CD4-positive, alpha-beta T cell treated with Interleukin-15 for 4 hours (primary cell): ENCODE measurements around the gene RAB32.

Source experiments
- DNase-seq: peaks from one replicate; pipeline ENCODE4 v3.0.0-alpha.2; 2020; ENCODE audit warnings: low spot score

The RAB32 gene

DNA sequence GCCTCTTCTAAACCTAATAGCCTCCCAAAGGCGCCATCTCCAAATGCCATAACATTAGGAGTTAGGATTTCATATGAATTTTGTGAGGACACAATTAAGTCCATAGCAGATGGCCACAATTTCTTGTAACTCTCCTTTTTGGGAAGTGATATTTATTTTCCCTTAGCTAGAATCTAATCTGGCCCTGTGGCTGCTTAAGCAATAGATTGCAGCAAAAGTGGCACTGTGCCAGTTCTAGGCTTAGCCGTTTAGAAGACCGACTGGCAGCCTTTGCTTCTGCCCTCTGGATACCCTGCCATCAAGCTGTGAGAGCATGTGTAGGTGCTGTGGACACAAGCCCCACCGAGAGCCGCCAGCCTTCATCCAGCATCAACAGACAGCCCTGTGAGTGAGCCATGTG, 39.2 kb downstream of the RAB32 start:
- DNase-seq: no peak

DNA sequence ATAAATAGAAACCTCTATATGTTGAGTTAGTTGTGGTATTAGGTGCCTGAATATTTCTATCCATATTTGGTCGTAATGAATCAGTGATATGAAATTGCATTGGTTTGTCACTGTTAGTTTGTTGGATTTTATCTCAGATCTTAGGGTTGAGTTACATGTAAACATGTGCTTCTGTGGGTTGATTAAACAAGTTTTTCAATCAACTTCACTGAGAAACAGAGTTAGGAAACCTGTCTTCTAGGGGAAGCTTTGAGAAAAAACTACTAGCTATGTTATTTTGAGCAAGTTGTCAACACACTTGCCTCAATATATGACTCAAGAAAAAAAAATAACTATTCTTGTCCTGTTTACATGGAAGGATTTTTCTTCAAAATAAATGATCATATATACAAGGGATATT, 40.3 kb downstream of the RAB32 start:
- no peak for DNase-seq

DNA sequence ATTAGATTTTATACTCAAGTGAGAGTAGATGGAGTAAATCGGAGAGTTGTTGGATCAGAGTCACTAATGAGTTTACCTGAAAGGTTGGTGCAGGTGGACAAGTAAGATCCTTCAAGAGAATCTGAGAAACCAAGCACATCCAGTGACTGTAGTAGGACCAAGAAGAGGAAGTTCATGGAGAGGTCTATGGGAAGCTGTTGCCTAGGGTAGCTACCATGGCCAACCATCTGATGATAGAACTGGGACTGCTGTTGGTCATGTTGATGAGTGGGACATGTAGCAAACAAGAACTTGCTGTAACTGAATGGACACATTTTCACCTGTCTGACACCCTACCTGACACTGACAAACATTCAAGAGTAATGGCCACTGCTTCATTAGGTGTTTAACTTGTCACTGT, 43.8 kb downstream of the RAB32 start:
- no peak for DNase-seq

DNA sequence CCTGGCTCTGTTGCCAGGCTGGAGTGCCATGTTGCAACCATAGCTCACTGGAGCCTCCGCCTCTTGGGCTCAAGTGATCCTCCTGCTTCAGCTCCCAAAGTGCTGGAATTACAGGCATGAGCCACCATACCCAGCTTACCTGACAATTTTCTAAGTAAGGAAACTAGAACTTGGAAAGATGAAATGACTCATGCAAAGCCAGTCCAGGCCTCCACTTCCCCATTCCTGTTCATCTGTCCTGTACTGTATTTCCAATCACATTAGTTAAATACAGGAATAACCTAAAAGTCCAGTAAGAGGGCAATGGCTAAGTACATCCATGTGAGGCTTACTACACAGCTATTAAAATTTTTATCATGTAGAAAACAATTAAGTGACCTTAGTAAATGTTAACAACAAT, 46.9 kb downstream of the RAB32 start:
- no peak for DNase-seq

DNA sequence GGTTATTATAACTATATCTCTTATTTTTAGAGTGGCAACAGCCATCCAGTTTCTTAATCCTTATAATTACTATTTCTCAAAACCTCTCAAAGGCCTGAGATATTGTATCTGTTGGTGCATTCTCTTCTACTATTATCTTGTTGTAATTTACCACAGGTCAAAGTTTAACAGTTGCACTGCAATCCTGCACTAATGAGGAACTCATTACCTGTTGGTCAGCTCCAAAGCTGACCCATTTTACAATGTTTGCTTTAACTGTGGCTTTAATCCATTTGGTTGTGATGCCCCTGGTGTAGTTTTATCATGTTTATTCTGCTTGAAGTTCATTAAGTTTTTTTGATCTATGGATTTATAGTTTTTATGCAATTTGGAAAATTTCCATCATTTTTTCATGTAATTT, 48.8 kb downstream of the RAB32 start:
- no peak for DNase-seq

DNA sequence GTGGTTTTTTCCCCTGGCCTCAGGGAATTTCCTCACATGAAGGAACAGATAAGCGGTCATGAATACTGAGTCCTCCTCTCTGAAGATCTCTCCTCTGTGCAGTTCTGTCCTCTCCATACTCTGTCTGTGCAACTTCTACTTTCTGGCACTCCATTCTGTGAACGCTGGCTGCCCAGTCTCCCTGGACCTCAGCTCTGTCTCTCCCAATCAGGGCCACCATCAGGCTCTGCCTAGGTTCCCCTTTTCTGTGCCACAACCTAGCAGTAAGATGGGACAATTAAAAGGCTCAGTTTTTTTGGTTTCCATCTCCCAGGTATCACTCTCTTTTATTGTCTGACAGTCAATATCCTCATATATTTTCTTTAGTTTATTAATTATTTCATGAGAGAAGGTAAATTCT, 50.4 kb downstream of the RAB32 start:
- DNase-seq: no peak

DNA sequence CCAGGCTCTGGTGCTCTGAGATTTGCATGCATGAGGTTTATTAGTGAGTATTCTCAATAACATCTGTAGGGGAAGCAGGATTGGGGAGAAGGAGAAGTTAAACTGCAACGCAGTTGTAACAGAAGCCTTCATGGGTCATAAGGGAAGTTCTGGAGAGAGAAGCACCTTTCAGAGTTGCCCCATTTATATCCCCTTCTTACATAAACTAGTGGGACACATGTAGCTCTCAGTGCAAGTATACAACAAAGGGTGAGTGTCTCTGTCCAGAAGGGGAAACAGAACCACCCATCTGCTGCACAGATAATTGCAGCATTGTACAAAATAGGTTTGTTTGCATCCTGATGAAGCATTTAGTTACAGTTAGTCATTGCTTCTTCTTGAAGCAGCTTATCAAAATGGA, 50.9 kb downstream of the RAB32 start:
- no peak for DNase-seq

DNA sequence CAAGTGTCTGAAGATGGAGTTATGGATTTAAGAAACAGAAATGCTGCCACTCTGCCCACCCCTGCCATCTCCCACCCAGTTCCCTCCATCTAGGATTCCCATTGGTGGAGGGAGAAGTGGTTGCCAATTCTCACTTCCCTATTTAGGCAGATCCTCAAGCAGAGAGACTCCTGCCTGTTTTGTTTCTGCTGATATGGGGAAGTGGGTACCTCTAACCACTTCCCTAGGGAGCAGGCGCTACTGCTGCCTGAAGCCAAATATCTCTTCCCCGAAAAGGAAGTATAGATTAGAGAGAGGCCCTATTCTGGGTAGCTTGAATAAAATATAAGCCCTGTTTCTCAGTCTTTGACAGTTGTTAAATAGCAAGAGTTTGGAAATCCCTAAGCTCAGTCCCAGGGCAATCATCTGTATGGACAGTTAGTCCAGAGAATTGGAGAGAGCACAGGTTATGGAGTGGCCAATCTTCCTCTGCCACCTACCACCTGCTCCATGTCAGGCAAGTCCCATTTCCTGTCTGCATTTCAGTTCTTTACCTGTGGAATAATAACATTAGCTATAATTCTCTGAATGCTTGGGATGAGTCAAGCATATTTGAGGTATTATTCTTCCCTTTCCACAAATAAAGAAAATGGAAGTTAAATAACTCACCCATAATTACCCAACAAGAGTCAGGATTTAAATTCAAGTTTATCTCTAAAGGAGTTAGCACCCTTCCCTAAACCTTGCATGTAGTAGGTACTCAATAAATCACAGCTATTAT, 52.5 kb downstream of the RAB32 start:
- no peak for DNase-seq

DNA sequence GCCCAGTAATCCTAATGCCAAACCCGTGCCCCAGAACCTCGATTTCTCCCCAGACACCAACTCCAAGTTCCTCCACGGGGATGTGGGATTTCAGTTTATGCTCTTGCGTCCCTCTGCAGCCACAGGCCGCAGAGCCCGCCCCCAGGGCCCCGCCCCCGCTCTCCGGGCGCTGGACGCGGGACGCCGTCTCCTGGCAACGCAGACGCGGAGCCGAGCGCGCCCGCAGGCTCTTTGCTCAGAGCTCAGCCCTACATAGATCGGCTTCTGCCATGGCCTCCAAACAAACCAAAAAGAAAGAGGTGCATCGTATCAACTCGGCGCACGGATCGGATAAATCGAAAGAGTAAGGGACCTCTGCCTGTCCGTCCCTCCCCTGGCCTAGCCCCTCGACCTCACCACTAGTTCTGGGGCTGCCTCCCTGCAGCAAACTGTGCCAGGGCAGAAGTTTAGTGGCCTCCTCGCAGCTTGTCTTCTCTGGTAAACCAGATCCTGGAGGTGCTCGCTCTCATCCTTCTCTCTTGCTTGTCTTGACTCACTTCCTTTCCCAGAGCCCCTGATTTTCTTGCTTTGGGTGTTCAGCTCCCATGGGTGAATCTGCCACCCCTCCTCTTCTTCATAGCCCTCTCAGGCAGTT, 55.3 kb downstream of the RAB32 start, which contains the start of gene ADGB:
TSS of gene ADGB (plus strand) at position 201 of the 634 bp plus-strand sequence. CDS start at position 270, 69 bp downstream.
- no peak for DNase-seq

DNA sequence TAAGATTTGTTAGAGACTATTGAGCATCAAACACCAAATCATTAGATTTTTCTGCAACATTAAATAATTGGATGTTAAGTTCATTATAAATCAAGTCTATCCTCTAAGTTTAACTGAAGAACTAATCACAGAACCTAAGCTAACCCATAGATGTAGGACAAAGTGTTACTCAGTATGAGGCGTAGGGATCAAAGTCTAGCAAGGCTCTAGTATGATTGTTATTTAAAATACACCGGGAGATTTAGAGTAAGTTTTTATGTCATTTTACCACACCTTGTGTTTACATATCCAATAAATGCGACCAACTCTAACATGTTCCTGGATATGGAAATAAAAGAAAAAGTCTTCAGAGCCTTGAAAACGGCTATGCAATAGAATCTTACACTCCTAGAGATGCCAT, 57.7 kb downstream of the RAB32 start:
- DNase-seq: no peak

DNA sequence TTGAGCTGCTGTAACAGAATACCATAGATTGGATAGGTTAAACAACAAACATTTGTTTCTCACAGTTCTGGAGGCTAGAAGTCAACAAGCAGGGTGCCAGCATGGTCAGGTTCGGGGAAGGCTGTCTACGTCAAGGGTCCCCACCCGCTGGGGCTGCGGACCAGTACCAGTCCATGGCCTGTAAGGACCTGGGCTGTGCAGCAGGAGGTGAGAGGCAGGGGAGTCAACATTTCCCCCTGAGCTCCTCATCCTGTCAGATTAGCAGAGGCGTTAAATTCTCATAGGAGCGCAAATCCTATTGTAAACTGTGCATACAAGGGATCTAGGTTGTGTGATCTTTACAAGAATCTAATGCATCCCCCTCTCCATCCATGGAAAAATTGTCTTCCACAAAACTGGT, 58.9 kb downstream of the RAB32 start:
- no peak for DNase-seq
